HG03432 (cell line): ENCODE measurements around the gene PBX3.

Experiments
- ATAC-seq: cut with Tn5 transposase; IDR thresholded peaks from one replicate; pipeline ENCODE4 v1.9.1; 2021; ENCODE audit warnings: mild to moderate bottlenecking, moderate library complexity; ENCODE audit not compliant: unreplicated experiment

PBX3 gene

GRCh38 chr9:125932012-125932411 is 184.8 kb downstream of the PBX3 start:
- no peak for ATAC-seq

- no peak for ATAC-seq
Measured at GRCh38 chr9:125932746-125933455, 185.7 kb downstream of the PBX3 start.

GRCh38 chr9:125942125-125942524 is 195.0 kb downstream of the PBX3 start:
- ATAC-seq, result no peak

DNA sequence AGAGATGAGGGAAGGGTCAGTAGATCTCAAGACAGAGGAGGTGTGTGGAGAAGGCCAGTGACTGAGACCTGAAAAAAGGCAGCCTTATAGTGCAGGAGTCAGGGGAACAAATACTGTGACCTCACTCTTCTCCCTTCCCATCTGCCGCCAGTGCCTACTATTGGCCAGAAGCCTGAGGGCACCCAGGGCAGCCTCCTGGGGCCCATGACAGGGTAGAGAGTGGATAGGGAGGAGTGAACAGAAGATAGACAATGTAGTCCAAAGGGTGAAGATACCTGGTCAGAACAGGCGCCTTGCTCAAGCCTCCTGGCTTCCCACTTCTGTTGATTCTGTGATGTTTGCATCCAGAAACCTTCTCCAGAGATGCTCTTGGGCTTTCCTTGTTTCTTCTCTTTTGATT is 196.7 kb downstream of the PBX3 start:
- ATAC-seq, result no peak

DNA sequence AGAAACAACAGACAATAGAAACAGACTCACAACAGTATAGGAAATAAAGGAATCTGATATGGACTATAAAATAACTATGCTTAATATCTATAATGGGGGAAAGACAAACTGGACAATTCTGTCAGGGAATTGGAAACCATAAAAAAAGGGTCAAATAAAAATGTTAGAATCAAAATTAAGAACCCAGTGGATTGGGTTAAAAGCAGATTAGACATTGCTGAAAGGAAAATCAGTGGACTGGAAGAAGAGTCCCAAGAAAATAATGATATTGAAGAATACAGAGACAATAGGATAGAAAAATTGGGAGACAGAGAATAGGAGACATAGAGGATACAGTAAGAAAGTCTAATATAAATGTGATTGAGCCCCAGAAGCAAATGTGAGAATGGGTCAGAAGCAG is 199.2 kb downstream of the PBX3 start:
- ATAC-seq, result no peak

DNA sequence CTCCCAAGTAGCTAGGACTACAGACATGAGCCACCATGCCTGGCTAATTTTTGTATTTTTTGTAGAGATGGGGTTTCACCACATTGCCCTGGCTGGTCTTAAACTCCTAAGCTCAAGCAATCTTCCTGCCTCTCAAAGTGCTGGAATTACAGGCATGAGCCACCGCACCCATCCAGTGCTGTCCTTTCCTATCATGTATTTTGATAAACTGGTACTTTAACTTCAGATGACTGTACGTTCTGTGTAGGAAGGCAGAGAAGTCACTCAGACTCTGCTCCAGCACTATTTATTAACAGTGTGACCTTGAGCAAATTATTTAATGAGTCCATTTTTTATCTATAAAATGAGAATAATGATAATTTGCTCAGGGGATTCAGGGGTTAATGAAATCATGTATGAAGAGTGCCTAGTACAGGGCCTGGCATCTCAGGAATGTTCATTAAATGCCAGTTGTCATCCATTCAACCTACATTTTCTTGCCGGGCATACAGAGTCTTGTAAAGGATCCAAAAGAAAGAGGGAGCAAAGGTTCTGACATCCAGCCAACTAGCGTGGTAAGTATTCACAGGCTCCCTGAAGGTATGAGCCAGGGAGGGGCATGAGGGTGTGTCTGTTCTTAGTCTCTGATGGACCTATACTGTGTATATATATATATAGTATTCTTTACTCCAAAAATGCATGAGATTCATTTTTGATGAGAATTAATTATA is 201.9 kb downstream of the PBX3 start:
- ATAC-seq, result no peak

- no peak for ATAC-seq
Measured at GRCh38 chr9:125949703-125950460, 202.7 kb downstream of the PBX3 start.

DNA sequence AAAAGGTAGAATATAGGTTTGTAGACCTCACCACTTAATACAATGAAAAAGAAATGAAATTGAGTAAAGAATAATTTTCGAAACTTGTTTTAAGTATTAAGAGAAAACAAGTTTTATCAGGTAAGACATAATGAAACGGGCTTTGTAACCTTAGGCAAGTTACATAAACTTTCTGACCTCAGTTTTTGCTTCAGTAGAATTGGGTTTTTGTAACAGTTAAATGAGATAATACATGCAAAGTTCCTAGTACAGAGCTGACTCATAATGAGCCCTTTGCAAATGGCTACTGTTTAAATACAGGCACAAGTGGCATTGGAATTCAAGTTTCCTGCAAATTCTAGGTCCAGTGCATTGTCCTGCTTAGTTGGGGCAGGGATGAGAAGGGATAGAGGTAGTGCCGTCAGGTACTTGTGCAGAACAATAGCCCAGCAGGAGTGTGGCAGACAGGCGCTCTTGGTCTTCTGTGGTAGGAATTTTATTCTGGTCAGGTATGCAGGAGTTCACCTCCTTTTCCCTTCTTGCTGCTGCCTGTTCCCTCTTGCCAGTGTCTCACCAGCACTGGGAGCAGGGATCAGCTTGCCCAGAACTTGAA is 203.8 kb downstream of the PBX3 start:
- no peak for ATAC-seq

DNA sequence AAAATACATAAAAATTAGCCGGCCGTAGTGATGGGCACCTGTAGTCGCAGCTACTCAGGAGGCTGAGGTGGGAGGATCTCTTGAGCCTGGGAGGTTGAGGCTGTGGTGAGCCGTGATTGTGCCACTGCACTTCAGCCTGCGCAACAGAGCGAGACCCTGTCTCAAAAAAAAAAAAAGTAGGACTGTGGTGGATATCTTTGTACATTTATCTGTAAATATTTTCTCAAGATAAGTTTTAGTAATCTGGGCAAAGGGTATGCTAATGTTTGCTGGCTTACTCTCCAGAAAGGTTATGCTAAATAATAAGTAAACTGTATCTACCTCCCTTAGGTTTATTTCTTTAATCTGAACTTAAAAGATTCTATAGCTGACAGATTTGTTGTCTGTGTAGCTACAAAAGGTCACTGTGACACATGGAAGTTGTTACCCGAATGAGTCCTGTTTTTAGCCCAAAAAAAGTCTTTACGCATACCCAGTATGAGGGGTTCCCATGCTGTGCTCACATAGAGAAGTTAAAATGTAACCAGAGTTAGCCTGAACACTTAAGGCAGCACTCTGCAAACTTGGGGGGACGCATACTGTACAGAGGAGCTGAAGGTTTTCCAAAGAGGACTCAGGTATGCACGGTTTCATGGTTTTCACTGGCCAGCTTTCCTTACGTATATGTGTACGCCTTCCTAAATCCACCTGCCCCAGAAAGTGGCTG is 206.3 kb downstream of the PBX3 start:
- ATAC-seq, result no peak

- ATAC-seq, result no peak
Measured at GRCh38 chr9:125956102-125956501, 208.9 kb downstream of the PBX3 start.

GRCh38 chr9:125959315-125959714 is 212.1 kb downstream of the PBX3 start:
- no peak for ATAC-seq

GRCh38 chr9:125959951-125960619 is 212.9 kb downstream of the PBX3 start:
- no peak for ATAC-seq

DNA sequence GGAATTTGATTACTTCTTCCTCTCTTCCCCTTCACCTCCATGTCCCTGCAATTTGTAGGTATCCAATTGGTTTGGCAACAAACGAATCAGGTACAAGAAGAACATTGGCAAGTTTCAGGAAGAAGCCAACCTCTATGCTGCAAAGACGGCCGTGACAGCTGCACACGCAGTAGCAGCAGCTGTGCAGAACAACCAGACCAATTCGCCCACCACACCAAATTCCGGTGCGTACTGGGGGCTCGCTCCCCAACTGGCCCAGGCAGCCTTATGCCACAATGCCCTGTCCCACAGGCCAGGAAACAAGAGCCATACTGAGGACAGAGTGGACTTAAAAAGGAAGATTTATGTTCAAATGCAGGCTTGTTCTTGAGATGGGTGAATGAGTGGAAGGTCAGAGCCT is 213.5 kb downstream of the PBX3 start:
- ATAC-seq, result no peak

- ATAC-seq, result no peak
Measured at GRCh38 chr9:125961072-125961471, 213.9 kb downstream of the PBX3 start.

GRCh38 chr9:125963932-125964331 is 216.8 kb downstream of the PBX3 start:
- no peak for ATAC-seq

GRCh38 chr9:125964702-125965225 is 217.6 kb downstream of the PBX3 start:
- ATAC-seq, result no peak

DNA sequence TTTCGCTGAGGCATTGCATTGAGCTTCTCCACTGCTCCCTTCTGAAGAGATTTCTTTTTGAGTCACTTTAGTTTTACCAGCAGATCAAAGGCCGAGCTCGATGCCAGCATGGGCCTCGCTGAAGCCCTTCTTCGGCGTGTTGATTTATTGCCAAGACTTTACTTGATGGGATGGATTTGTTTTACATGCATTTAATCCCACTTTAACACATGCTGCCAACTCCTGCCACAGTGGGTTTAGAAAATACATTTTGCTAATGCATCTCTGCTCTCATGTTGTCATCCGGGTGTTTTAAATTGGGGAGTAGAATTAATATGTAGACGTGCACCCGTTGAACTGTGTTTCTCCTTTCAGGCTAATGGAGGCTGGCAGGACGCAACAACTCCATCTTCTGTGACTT is 218.3 kb downstream of the PBX3 start:
- no peak for ATAC-seq

DNA sequence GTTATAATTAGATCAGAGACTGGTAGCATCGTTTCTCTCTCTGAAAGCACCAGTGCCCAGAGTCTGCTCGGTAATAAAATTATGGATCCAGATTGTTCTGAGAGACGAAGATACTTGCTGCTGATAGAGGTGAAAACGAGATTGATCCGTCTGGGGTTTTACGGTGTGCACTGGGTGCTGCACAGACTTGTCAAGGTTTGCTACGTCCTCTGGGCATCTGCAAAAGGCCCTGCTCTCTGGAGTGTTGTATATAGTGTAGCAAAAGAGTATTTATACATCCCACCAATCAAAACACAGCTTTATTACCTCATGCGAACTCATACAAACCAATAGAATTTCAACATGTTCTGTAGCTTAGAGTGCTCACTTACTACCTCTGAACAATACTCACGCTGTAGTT is 219.3 kb downstream of the PBX3 start:
- no peak for ATAC-seq

DNA sequence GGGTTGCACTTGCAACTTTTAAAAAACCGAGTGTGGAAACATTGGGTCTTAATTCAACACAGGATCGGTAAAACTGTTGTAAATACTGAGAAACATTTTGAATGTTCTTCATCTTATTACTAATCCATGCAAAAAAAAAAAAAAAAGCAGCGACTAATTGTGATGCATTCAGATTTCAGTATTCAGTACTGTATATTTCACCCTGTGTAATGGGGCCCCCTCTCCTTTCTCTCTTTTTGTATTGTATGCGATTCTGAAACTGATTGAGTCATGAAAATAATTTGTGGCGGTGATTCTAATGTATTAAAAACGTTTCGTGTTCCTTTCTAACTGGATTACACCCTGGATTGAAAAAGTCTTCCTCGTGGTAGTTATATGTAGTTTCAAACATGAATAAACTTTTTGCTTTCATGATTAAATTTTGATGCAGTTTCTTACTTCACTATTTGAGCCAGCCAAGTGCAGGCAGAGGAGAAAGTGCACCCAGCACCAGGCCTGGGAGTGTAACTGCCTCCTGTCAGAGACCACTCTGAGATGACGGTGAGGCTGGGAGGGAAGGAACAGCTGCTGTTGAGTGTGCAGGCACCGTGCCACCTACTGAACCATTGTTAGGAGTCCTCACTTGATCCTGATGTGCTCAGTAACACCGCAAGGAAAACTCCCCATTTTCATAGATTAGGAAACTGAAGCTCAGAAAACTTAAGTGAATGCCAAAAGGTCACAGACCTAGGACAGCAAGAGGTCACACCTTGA is 220.0 kb downstream of the PBX3 start:
- no peak for ATAC-seq
